ENCODE data around the gene KIAA1217. TPM values are rescaled to one million over a fixed set of nuclear protein-coding genes. Genes with fewer than 3 reads are reported as not detected.

Gene KIAA1217
- total RNA-seq, 2 donors from 2014 or later = 92.5 to 188 TPM

GRCh38 chr10:24177636-24178035 is 31.3 kb upstream of the KIAA1217 start:
- no peak for TF ChIP-seq POLR2AphosphoS5 (IDR thresholded peaks at IDR 0.05)
- TF ChIP-seq POLR2A (IDR thresholded peaks at IDR 0.05) = no peak
- no peak for TF ChIP-seq CTCF (IDR thresholded peaks at IDR 0.05)
- no peak for DNase-seq (ENCODE audit: low spot score)
- H3K36me3 ChIP-seq = no peaks in the 10 kb centered on the region
- no peaks in the 10 kb centered on the region for H3K4me1 ChIP-seq (replicated peaks)
- H3K27ac ChIP-seq = no peak overlapping the region
- H3K4me3 ChIP-seq = no peak overlapping the region
- intact Hi-C loops (cut with DNase I) = no loop called here
- no peaks in the 10 kb centered on the region for H3K27me3 ChIP-seq (replicated peaks; ENCODE audit: insufficient read depth)
- no peaks in the 10 kb centered on the region for H3K9me3 ChIP-seq

- WGBS = 52% methylated on average over 2 of the region's 2 CpGs
- intact Hi-C loops (cut with DNase I) = no loop called here
- Histone ChIP-seq H3K4me1 (replicated peaks) (no peaks in the 10 kb centered on the region), H3K9me3 (no peaks in the 10 kb centered on the region), H3K4me3 (no peak overlapping the region), H3K27ac (no peak overlapping the region), H3K36me3 (no peaks in the 10 kb centered on the region), H3K27me3 (replicated peaks; ENCODE audit: insufficient read depth) (no peaks in the 10 kb centered on the region)
- TF ChIP-seq POLR2AphosphoS5 (IDR thresholded peaks at IDR 0.05) (no peak), POLR2A (IDR thresholded peaks at IDR 0.05) (no peak), CTCF (IDR thresholded peaks at IDR 0.05) (no peak)
- no peak for DNase-seq (ENCODE audit: low spot score)
Measured at GRCh38 chr10:24180891-24181290, 28.0 kb upstream of the KIAA1217 start.

GRCh38 chr10:24184455-24184854 is 24.5 kb upstream of the KIAA1217 start:
- no peak for DNase-seq (ENCODE audit: low spot score)
- intact Hi-C loops (cut with DNase I) = no loop called here
- Histone ChIP-seq H3K27ac (no peak overlapping the region), H3K36me3 (no peaks in the 10 kb centered on the region), H3K4me3 (no peak overlapping the region), H3K27me3 (replicated peaks; ENCODE audit: insufficient read depth) (no peaks in the 10 kb centered on the region), H3K4me1 (replicated peaks) (no peaks in the 10 kb centered on the region), H3K9me3 (no peaks in the 10 kb centered on the region)
- 80% methylated on average over 1 of the region's 1 CpG for WGBS
- TF ChIP-seq POLR2A (IDR thresholded peaks at IDR 0.05) = no peak

- intact Hi-C loops (cut with DNase I) = no loop called here
- Histone ChIP-seq H3K4me3 (no peak overlapping the region), H3K27me3 (replicated peaks; ENCODE audit: insufficient read depth) (no peaks in the 10 kb centered on the region), H3K27ac (peak overlapping the region in 1 of 2 donors; percentile 16), H3K4me1 (replicated peaks) (no peaks in the 10 kb centered on the region), H3K36me3 (no peaks in the 10 kb centered on the region), H3K9me3 (no peaks in the 10 kb centered on the region)
- no peak for DNase-seq (ENCODE audit: low spot score)
- WGBS = 28% methylated on average over 5 of the region's 5 CpGs
- no peak for TF ChIP-seq POLR2A (IDR thresholded peaks at IDR 0.05)
- peak; percentile 62 for TF ChIP-seq POLR2AphosphoS5 (IDR thresholded peaks at IDR 0.05)
Measured at GRCh38 chr10:24193330-24193729, 15.6 kb upstream of the KIAA1217 start.

- 78% methylated on average over 2 of the region's 2 CpGs for WGBS
- no peaks in the 10 kb centered on the region for H3K4me1 ChIP-seq (replicated peaks)
- H3K4me3 ChIP-seq = no peak overlapping the region
- H3K27ac ChIP-seq = no peak overlapping the region
- H3K36me3 ChIP-seq = no peaks in the 10 kb centered on the region
- no peak for DNase-seq (ENCODE audit: low spot score)
- H3K27me3 ChIP-seq (replicated peaks; ENCODE audit: insufficient read depth) = no peaks in the 10 kb centered on the region
- no peaks in the 10 kb centered on the region for H3K9me3 ChIP-seq
- intact Hi-C loops (cut with DNase I) = loop anchor here (2.0 kb wide), 1 partner anchor 202 kb away; no protein-coding TSS in a partner anchor
- TF ChIP-seq POLR2AphosphoS5 (IDR thresholded peaks at IDR 0.05) (no peak), POLR2A (IDR thresholded peaks at IDR 0.05) (no peak), CTCF (IDR thresholded peaks at IDR 0.05) (no peak)
Measured at GRCh38 chr10:24197263-24197662, 11.7 kb upstream of the KIAA1217 start.

- Histone ChIP-seq H3K4me1 (replicated peaks) (peaks cover under 1% of the 10 kb centered on the region), H3K9me3 (no peaks in the 10 kb centered on the region), H3K36me3 (no peaks in the 10 kb centered on the region), H3K4me3 (no peak overlapping the region), H3K27ac (no peak overlapping the region), H3K27me3 (replicated peaks; ENCODE audit: insufficient read depth) (no peaks in the 10 kb centered on the region)
- intact Hi-C loops (cut with DNase I) = loop anchor here (10.0 kb wide), 1 partner anchor 303 kb away; no protein-coding TSS in a partner anchor
- 76% methylated on average over 14 of the region's 14 CpGs for WGBS
- TF ChIP-seq POLR2A (IDR thresholded peaks at IDR 0.05) (no peak), POLR2AphosphoS5 (IDR thresholded peaks at IDR 0.05) (no peak), CTCF (IDR thresholded peaks at IDR 0.05) (no peak)
- no peak for DNase-seq (ENCODE audit: low spot score)
Measured at GRCh38 chr10:24201503-24202180, 7.3 kb upstream of the KIAA1217 start.

All from prostate gland (tissue), 2 donors.